ENCODE measurements around the gene C19orf33. TPM values are rescaled to one million over a fixed set of nuclear protein-coding genes. Genes with fewer than 3 reads are reported as not detected.
"Not testable (repeated sequence)": the region's sequence is repeated elsewhere in the genome, so short reads cannot be mapped to it uniquely, and the experiment has no call there.

Gene C19orf33
- total RNA-seq (under 1 TPM in 2 of 4 donors, not detected in 2; 0.57 to 0.89 TPM), polyA plus RNA-seq (4.3 TPM)
- long read RNA-seq, donor 1 = 0 reads
- long read RNA-seq, donor 2, partial matches to known transcripts = 0 of 1 reads
- long read RNA-seq, donor 2, other reads (novel, unspliced or antisense) = 1 of 1 reads
- long read RNA-seq, donor 3 = 0 reads
- long read RNA-seq, donor 4 = 0 reads

- Histone ChIP-seq H3K27me3 (ENCODE audit: control insufficient read depth, insufficient read depth) (no peaks in the 10 kb centered on the region), H3K9me3 (ENCODE audit: control insufficient read depth, low read length) (no peaks in the 10 kb centered on the region), H3K4me1 (ENCODE audit: control insufficient read depth, insufficient read depth, low read length) (no peaks in the 10 kb centered on the region), H3K27ac (ENCODE audit: low read length) (no peak within 1 kb of the TSS), H3K4me3 (ENCODE audit: low read length) (no peak within 1 kb of the TSS)
- 64% methylated on average over 28 of the region's 28 CpGs for WGBS
- peak; percentile 56 to 75 for ATAC-seq
- intact Hi-C loops (cut with DNase I) = no loop called here
- peak; percentile 40 to 69 (median 47) for DNase-seq
These were observed at the start of gene C19orf33 for GRCh38 chr19:38303517-38304351. TSS of gene C19orf33 (plus strand) at chr19:38304251. CDS start at chr19:38304262, 11 bp downstream.

- WGBS = 30% methylated on average over 17 of the region's 17 CpGs
- Histone ChIP-seq H3K4me3 (ENCODE audit: low read length) (peak overlapping the region; percentile 72), H3K27ac (ENCODE audit: low read length) (peak overlapping the region; percentile 84), H3K27me3 (ENCODE audit: control insufficient read depth, insufficient read depth) (no peaks in the 10 kb centered on the region), H3K9me3 (ENCODE audit: control insufficient read depth, low read length) (no peaks in the 10 kb centered on the region), H3K4me1 (ENCODE audit: control insufficient read depth, insufficient read depth, low read length) (peaks cover 4% of the 10 kb centered on the region)
- no peak for ATAC-seq
- intact Hi-C loops (cut with DNase I) = loop anchor here in 1 of 4 donors (5.0 to 10.0 kb wide), 2 partner anchors 62 to 351 kb away; partner anchors contain the start of genes KCNK6, SIPA1L3, WDR87 and YIF1B
- DNase-seq = no peak
These were observed 48.6 kb upstream of the C19orf33 start for GRCh38 chr19:38255383-38256014.

- ATAC-seq; H3K27me3 ChIP-seq (ENCODE audit: control insufficient read depth, insufficient read depth); H3K9me3 ChIP-seq (ENCODE audit: control insufficient read depth, low read length); H3K4me3 ChIP-seq (ENCODE audit: low read length); intact Hi-C loops (cut with DNase I); H3K27ac ChIP-seq (ENCODE audit: low read length); H3K4me1 ChIP-seq (ENCODE audit: control insufficient read depth, insufficient read depth, low read length): not testable (repeated sequence)
- WGBS = 92% methylated on average over 12 of the region's 12 CpGs
- DNase-seq = peak in 1 of 3 donors; percentile 1
These were observed 42.1 kb upstream of the C19orf33 start for GRCh38 chr19:38261942-38262341.

GRCh38 chr19:38262585-38263268 lies 41.3 kb upstream of the C19orf33 start:
- H3K9me3 ChIP-seq (ENCODE audit: control insufficient read depth, low read length) = no peaks in the 10 kb centered on the region
- H3K27ac ChIP-seq (ENCODE audit: low read length) = no peak overlapping the region
- H3K4me1 ChIP-seq (ENCODE audit: control insufficient read depth, insufficient read depth, low read length) = no peaks in the 10 kb centered on the region
- WGBS = 90% methylated on average over 7 of the region's 7 CpGs
- no peak overlapping the region for H3K4me3 ChIP-seq (ENCODE audit: low read length)
- no peak for DNase-seq
- intact Hi-C loops (cut with DNase I) = no loop called here
- ATAC-seq = no peak
- no peaks in the 10 kb centered on the region for H3K27me3 ChIP-seq (ENCODE audit: control insufficient read depth, insufficient read depth)

- Histone ChIP-seq H3K27ac (ENCODE audit: low read length) (no peak overlapping the region), H3K9me3 (ENCODE audit: control insufficient read depth, low read length) (no peaks in the 10 kb centered on the region), H3K27me3 (ENCODE audit: control insufficient read depth, insufficient read depth) (no peaks in the 10 kb centered on the region), H3K4me1 (ENCODE audit: control insufficient read depth, insufficient read depth, low read length) (no peaks in the 10 kb centered on the region), H3K4me3 (ENCODE audit: low read length) (peak overlapping the region; percentile 41)
- peak; percentile 53 to 73 (median 69) for DNase-seq
- 9% methylated on average over 34 of the region's 34 CpGs for WGBS
- peak; percentile 68 to 75 for ATAC-seq
- intact Hi-C loops (cut with DNase I) = no loop called here
These were observed 40.2 kb upstream of the C19orf33 start for GRCh38 chr19:38263689-38264485.

GRCh38 chr19:38264486-38265212 lies 39.4 kb upstream of the C19orf33 start, which contains the start of gene SPINT2:
TSS of gene SPINT2 (plus strand) at chr19:38264573. CDS start at chr19:38264893, 320 bp downstream.
- H3K4me1 ChIP-seq (ENCODE audit: control insufficient read depth, insufficient read depth, low read length) = no peaks in the 10 kb centered on the region
- no peaks in the 10 kb centered on the region for H3K27me3 ChIP-seq (ENCODE audit: control insufficient read depth, insufficient read depth)
- intact Hi-C loops (cut with DNase I) = no loop called here
- H3K27ac ChIP-seq (ENCODE audit: low read length) = no peak within 1 kb of the TSS
- peak; percentile 26 to 57 for ATAC-seq
- no peaks in the 10 kb centered on the region for H3K9me3 ChIP-seq (ENCODE audit: control insufficient read depth, low read length)
- H3K4me3 ChIP-seq (ENCODE audit: low read length) = peak within 1 kb of the TSS; percentile 41
- WGBS = 11% methylated on average over 78 of the region's 78 CpGs
- peak in 2 of 3 donors; percentile 64 to 73 for DNase-seq

GRCh38 chr19:38265213-38265861 lies 38.7 kb upstream of the C19orf33 start:
- Histone ChIP-seq H3K4me1 (ENCODE audit: control insufficient read depth, insufficient read depth, low read length) (no peaks in the 10 kb centered on the region), H3K4me3 (ENCODE audit: low read length) (no peak overlapping the region), H3K27ac (ENCODE audit: low read length) (no peak overlapping the region), H3K9me3 (ENCODE audit: control insufficient read depth, low read length) (no peaks in the 10 kb centered on the region), H3K27me3 (ENCODE audit: control insufficient read depth, insufficient read depth) (no peaks in the 10 kb centered on the region)
- 71% methylated on average over 14 of the region's 14 CpGs for WGBS
- DNase-seq (peak in 1 of 3 donors; percentile 64), ATAC-seq (peak; percentile 31 to 34)
- intact Hi-C loops (cut with DNase I) = no loop called here

GRCh38 chr19:38265921-38266429 lies 38.1 kb upstream of the C19orf33 start:
- 92% methylated on average over 12 of the region's 12 CpGs for WGBS
- Histone ChIP-seq H3K4me3 (ENCODE audit: low read length) (no peak overlapping the region), H3K9me3 (ENCODE audit: control insufficient read depth, low read length) (no peaks in the 10 kb centered on the region), H3K27ac (ENCODE audit: low read length) (no peak overlapping the region), H3K27me3 (ENCODE audit: control insufficient read depth, insufficient read depth) (no peaks in the 10 kb centered on the region), H3K4me1 (ENCODE audit: control insufficient read depth, insufficient read depth, low read length) (no peaks in the 10 kb centered on the region)
- intact Hi-C loops (cut with DNase I) = no loop called here
- DNase-seq = peak in 1 of 3 donors; percentile 22
- ATAC-seq = no peak

- no peak overlapping the region for H3K4me3 ChIP-seq (ENCODE audit: low read length)
- ATAC-seq = no peak
- 76% methylated on average over 12 of the region's 12 CpGs for WGBS
- H3K27me3 ChIP-seq (ENCODE audit: control insufficient read depth, insufficient read depth) = no peaks in the 10 kb centered on the region
- no peak for DNase-seq
- no peak overlapping the region for H3K27ac ChIP-seq (ENCODE audit: low read length)
- intact Hi-C loops (cut with DNase I) = no loop called here
- no peaks in the 10 kb centered on the region for H3K4me1 ChIP-seq (ENCODE audit: control insufficient read depth, insufficient read depth, low read length)
- H3K9me3 ChIP-seq (ENCODE audit: control insufficient read depth, low read length) = no peaks in the 10 kb centered on the region
These were observed 37.0 kb upstream of the C19orf33 start for GRCh38 chr19:38266981-38267597.

Data from right cardiac atrium (tissue), 5 donors.